Activated T-cell treated with anti-CD3 and anti-CD28 coated beads for 48 hours (primary cell): ENCODE results near the gene VPS39.

Experiments
- DNase-seq: peaks from one replicate; pipeline ENCODE4 v3.0.0-alpha.2; 2020; ENCODE audit warnings: low read depth

Gene VPS39

DNA sequence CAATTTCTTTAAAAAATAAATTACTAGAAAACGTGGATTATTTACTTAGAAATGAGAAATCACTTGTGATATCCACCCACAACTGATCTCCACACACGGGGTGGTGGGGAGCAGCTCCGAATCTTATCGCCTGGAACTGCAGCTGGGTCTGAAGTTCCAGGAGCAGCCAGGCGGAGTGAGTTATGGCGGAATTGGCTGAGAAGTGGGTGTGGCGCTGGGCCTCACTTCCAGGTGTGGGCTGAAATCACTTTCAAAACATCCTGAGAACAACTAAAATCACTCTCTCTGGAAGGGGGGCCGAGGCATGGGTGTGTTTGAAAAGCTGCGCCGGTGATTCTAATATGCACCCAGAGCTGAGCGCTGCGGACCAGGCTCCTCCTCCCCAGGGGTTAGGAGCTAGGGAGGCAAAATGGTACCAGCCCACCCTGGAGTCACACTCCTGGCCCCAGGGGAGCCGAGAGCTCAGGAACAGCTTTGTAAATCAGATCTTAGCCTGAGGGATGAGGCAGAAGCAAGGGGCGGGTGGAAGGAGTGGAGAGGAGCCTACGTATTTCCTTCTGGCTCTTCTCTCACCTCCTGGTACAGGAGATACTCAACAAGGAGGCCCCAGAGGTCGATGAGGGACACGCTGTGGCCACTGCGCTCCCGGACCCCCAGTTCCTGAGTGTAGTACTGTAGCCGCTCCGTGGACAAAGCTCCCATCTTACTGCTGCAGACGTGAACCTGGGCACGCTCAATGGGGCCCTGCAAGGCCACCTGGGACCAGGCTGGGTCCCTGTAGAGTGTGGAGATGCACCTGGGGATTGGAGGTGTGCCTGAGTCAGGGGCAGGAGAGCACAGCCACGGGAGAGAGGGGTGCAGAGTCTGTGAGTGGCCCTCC is 61.3 kb downstream of the VPS39 start:
- no peak for DNase-seq

DNA sequence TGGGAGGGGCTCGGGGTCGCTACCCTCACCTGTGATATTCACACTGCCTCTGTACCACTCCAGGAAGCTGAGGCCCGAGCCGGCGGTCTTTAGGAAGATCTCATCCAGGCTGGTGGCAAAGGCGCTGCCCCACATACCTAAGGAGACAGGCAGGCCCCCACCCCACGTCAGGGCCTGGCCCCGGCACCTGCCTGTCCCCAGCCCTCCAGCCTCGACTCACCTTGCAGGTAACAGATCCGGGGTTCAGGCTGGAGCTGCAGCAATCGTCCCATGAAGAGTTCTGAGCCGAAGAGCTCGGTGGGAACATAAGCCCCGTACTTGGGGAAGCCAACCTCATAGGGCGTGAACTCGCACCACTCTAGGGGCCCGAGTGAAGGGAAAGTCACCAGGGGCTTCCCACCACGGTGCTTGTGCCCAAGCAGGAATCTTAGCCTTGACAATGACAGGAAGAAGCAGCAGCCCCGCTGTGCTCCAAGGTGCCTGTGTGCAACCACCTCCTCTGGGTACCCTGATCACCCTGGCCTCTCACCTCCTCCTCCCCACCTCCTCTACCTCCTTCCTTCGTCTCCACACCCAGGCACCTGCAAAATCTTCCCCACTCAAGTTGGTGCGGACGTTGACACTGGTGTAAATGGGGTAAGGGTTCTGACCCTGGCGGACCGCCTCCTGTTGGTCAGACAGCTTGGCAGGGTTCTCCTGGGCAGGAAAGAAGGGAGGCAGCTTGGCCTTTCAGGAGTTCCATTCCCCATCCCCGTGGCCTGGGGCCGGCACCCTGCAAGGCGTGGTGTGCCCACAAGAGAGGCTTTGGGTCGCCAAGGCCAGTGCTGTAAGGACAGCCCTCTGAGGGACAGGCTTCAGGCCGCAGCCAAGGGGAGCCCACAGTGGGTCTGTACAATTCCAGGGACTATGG is 62.3 kb downstream of the VPS39 start:
- no peak for DNase-seq

- DNase-seq = no peak
Observed at GRCh38 chr15:42144841-42145375, 63.2 kb downstream of the VPS39 start.

DNA sequence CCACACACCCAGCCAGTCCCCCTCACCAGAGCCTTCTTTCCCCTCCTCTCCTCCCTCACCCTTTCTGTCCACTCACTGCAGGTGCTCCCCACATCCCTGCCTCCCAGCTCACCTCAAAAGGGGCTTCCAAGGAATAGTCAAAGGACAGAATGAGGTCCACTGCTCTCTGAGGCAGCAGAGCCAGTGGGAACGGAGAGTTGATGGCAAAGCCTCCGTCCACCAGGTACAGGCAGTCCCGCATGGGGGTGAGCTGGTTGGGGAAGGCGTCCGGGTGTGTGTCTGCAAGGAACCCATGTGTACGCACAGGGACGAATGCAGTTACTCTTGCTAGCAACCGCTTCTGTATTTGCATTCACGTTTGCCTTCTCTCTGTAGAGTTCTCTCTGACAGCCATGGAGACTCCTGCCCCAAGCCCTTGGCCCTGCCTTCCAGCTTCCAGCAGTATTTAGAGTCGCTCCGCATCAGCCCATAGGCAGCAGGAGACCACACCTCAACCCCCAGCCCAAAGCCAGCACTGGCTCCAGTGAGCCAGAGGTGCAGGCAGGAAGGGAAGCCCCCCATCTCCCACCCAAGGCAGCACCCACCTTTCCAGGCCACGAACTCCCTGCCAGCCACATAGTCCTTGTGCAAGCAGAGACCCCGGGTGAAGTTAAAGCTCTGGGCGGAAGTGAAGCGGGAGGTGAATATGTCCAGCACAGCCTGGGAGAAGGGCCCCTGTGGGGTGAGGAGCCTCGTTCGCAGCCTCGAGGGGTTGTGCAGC is 64.1 kb downstream of the VPS39 start:
- no peak for DNase-seq

GRCh38 chr15:42143356-42143755 is 64.7 kb downstream of the VPS39 start:
- no peak for DNase-seq

DNA sequence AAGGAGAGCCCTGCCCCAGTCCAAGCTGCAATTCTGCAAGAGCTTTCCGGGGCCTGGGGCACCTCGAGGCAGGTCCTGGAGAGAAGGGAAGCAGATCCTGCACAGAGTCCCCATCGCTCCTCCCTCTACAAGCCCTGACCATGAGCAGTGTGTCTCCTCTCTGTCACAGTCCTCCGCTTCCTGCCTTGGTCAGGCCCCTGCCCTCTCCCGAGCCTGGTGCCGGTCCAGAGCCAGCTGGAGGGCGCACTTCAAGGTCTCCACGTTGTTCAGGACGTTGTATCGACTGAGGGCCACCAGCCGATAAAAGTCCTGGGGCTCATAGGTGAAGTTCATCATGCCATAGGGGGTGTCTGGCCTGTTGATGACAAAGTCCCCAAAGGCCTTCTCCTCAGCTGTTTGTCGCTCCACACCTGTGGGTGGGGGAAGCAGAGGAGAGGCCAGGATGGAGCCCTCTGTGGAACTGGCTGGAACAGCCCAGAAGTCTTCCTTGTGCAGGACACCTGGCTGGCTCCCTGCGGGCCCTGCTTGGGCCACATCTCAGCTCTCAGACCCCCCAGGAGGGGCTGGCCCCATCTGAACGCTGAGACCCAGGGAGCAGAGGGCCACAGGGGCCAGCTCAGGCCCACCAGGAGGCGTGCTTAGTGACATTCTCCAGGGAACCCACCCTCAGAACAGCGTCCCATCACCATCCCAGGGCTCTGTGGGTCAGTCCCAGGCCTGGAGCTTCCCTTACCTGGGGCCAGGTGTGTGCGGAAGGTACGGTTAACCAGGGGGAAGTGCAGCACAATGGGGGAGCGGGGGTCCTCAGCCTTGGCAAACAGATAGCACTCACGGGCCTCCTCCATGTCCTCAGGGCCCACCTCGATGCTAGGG is 66.1 kb downstream of the VPS39 start:
- no peak for DNase-seq

- no peak for DNase-seq
Observed at GRCh38 chr15:42141246-42141645, 66.9 kb downstream of the VPS39 start.

- no peak for DNase-seq
Observed at GRCh38 chr15:42140383-42141070, 67.6 kb downstream of the VPS39 start.

GRCh38 chr15:42139596-42139995 is 68.5 kb downstream of the VPS39 start:
- DNase-seq = no peak

DNA sequence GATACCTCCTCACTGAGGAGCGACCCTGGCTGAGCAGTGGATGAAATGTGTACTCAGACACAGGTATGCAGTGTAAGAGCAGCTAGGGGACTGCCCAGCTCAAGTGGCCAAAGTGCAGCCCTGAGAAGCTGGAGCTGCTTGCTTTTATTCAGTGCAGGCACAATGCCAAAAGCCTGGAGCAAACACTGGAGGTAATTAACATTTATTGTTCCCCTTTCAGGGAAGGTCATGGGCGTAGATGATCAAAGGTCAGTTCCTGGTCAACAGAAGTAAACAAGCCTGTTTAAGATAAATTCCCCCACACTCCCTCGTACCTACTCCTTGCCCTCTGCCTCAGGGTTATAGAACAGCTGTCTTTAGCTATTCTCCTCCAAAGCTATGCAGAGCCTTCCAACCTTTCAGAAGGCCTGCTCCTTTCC is 69.1 kb downstream of the VPS39 start:
- DNase-seq = no peak

DNA sequence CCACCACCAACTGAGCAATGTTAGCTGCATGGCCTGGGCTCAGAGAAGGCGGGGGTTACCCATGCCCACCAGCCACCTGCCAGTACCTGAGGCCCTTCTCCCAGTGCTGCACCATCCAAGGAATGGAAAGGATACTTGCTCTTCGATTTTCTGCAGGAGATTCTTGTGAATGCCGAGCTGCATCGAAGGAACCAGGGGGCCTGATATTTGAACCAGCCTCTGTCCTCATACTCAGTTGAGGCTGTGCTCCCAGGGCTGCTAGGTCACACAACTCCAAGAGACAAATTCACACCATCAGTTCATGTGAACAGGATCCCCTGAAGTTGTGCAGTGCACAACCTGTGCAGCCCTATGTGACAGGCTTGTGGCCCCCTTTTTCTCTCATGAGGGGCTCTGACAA is 69.7 kb downstream of the VPS39 start:
- DNase-seq = no peak

- DNase-seq = no peak
Observed at GRCh38 chr15:42137461-42138261, 70.4 kb downstream of the VPS39 start.

DNA sequence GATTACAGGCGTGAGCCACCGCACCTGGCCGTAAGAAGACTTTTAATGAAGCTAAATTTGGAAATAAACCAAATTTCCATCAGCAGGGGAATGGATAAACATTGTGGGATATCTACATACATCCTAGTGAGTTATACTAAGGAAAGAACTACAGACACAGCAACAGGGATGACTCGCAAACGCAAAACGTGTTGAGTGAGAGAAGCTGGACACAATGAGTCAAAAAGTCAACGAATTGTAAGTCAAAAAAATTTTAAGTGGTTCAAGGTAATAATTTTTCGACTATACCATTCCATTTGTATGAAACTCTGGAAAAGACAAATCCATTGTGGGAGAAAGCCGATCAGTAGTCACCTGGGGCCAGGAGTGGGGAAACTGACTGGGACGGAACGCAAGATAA is 71.6 kb downstream of the VPS39 start:
- no peak for DNase-seq

GRCh38 chr15:42135351-42135750 is 72.8 kb downstream of the VPS39 start:
- DNase-seq = no peak

- DNase-seq = no peak
Observed at GRCh38 chr15:42134617-42135245, 73.4 kb downstream of the VPS39 start.

DNA sequence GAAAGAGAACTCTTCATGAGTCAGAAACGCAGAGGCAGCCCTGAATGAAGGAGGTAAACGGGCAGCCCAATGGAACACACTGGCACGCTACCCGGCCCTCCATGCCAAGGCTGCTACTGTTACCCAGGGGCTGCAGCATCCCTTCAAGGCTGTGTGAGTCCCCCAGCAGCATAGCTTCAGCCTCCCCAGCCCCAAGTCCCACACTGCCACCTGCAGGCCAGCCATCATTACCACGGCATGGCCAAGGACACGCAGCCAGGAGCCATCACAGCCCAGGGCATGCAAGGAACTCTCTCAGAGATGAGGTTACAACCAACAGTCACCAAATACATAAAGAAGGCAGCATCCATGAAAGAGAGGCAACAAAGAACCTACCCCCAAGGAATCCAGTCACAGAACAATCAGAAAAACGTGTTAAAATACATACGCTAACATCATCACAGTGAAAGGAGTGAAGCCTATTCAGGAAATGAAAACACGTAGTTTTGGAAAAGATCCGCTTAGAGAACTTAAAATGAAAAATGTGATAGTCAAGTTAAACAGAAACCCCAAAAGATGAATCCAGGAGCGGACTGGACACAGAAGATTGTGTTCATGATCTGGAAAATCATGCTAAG is 74.1 kb downstream of the VPS39 start:
- DNase-seq = peak; percentile 61

- DNase-seq = no peak
Observed at GRCh38 chr15:42133356-42133755, 74.7 kb downstream of the VPS39 start.
